ENCODE data around the gene NIBAN1. TPM values are rescaled to one million over a fixed set of nuclear protein-coding genes. Genes with fewer than 3 reads are reported as not detected.

NIBAN1 gene
- total and polyA plus RNA-seq, 2 of the 8 experiments (the other 6 are each of a cell fraction or from before 2014, with no cell fraction given) = 5.7 to 15.2 TPM

DNA sequence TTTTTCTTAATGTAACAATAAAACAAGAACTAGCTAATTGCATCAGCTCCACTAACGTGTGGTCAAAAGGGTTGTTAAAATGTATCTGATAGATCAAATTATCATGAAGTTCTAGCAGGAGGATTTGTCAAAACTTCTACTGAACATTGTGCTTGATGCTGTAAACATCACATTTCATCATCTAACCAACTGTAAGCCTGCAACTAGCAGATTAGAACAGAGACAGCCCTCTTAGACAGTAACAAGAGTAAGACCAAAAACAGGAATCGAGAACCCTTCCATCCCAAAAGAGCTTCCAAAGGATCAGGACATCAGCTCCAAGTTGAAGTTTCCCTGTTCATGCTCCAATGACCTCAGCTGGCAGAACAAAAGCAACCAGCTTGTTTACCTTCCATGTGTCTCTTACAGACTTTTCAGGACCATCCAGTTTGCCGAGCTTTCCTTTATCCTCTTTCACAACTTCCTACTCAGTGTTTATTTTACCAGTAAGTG, 44.6 kb downstream of the NIBAN1 start:
- no peak overlapping the region for H3K56ac ChIP-seq (replicated peaks; ENCODE audit: insufficient read length, low read depth, low read length)
- no peaks in the 10 kb centered on the region for H3K36me3 ChIP-seq (ENCODE audit: control insufficient read depth in 2 of 4, insufficient read depth in 4 of 4, low read length in 3 of 4)
- H2BK120ac ChIP-seq (replicated peaks; ENCODE audit: low read depth, low read length) = no peak overlapping the region
- no peak overlapping the region for H3K4ac ChIP-seq (replicated peaks; ENCODE audit: insufficient read length, low read depth, low read length)
- FAIRE-seq (no peak), DNase-seq (ENCODE audit: low read depth in 1 of 2, low spot score in 2 of 2) (no peak)
- WGBS, 2 experiments (ENCODE audit: extremely low coverage in 1 of 2, insufficient coverage in 1 of 2, insufficient read length in 1 of 2, insufficient replicate concordance in 2 of 2, low coverage in 1 of 2, low lambda C conversion rate in 2 of 2, missing lambda C conversion rate in 1 of 2) = 89% methylated on average over 3 of the region's 3 CpGs; no CpG with 5 or more reads in 1 of the 2 experiments
- no peaks in the 10 kb centered on the region for H4K20me1 ChIP-seq (replicated peaks in 1 of 2; ENCODE audit: control insufficient read depth in 1 of 2, insufficient read depth in 2 of 2, low read length in 2 of 2)
- no peak overlapping the region for H4K5ac ChIP-seq (ENCODE audit: insufficient read length, low read depth, low read length)
- H3K27me3 ChIP-seq (replicated peaks in 1 of 4; ENCODE audit: control insufficient read depth in 3 of 4, extremely low read depth in 1 of 4, insufficient read depth in 3 of 4, low read length in 3 of 4) = no peaks in the 10 kb centered on the region
- POLR2A ChIA-PET (ENCODE audit: partially characterized antibody) = no interaction called here
- no peak overlapping the region for H3K4me3 ChIP-seq (ENCODE audit: extremely low read depth in 1 of 4, insufficient read depth in 2 of 4, low read depth in 3 of 4, low read length in 4 of 4)
- H2BK5ac ChIP-seq (ENCODE audit: low read depth, low read length) = no peak overlapping the region
- no peak overlapping the region for H2BK20ac ChIP-seq (ENCODE audit: low read length)
- H3K9me3 ChIP-seq (ENCODE audit: insufficient read depth in 2 of 2, low read depth in 1 of 2, low read length in 1 of 2) = no peaks in the 10 kb centered on the region
- TF ChIP-seq TEAD4 (IDR thresholded peaks at IDR 0.05; ENCODE audit: low read depth, low read length) (no peak), CHD2 (IDR thresholded peaks at IDR 0.05; ENCODE audit: low read length) (no peak), SP4 (IDR thresholded peaks at IDR 0.05; ENCODE audit: low read length) (no peak), POLR2A (IDR thresholded peaks at IDR 0.05; ENCODE audit: control extremely low read depth in 1 of 2, low read depth in 2 of 2, low read length in 2 of 2) (no peak), BACH1 (IDR thresholded peaks at IDR 0.05; ENCODE audit: low read length) (no peak), SUZ12 (IDR thresholded peaks at IDR 0.05; ENCODE audit: low read length) (no peak), HDAC2 (IDR thresholded peaks at IDR 0.05; ENCODE audit: borderline replicate concordance in 1 of 2, low read depth in 2 of 2, low read length in 2 of 2) (no peak), RAD21 (IDR thresholded peaks at IDR 0.05 in 1 of 2, conservative IDR thresholded peaks at IDR 0.05 in 1 of 2; ENCODE audit: low read depth in 2 of 2, low read length in 2 of 2) (no peak), YY1 (IDR thresholded peaks at IDR 0.05; ENCODE audit: low read depth, low read length) (no peak), RFX5 (IDR thresholded peaks at IDR 0.05; ENCODE audit: borderline replicate concordance, low read depth, low read length) (no peak)
- CTCF ChIA-PET (ENCODE audit: partially characterized antibody) = interaction anchor here (0.6 kb wide), 1 partner anchor 99 kb away, joined by 3 read pairs; no protein-coding TSS in a partner anchor
- H2AK5ac ChIP-seq (ENCODE audit: low read depth, low read length) = no peak overlapping the region
- H2AFZ ChIP-seq (ENCODE audit: low read length) = no peak overlapping the region
- no peaks in the 10 kb centered on the region for H3K79me1 ChIP-seq (ENCODE audit: low read depth, low read length)
- H2BK12ac ChIP-seq (ENCODE audit: low read depth, low read length) = no peak overlapping the region
- no peaks in the 10 kb centered on the region for H3K4me1 ChIP-seq (replicated peaks in 1 of 4; ENCODE audit: control insufficient read depth in 3 of 4, insufficient read depth in 4 of 4, low read length in 3 of 4)
- no peak overlapping the region for H3K23ac ChIP-seq (ENCODE audit: insufficient read length)
- H3K18ac ChIP-seq (ENCODE audit: extremely low read depth, low read length) = no peak overlapping the region
- no peak overlapping the region for H3K4me2 ChIP-seq (ENCODE audit: insufficient read depth in 1 of 2, low read depth in 2 of 2, low read length in 2 of 2)
- H3K79me2 ChIP-seq (ENCODE audit: control insufficient read depth in 1 of 2, insufficient read depth in 2 of 2, low read length in 2 of 2) = no peaks in the 10 kb centered on the region
- no peak overlapping the region for H3K14ac ChIP-seq (ENCODE audit: insufficient read length)
- no peak overlapping the region for H4K91ac ChIP-seq (replicated peaks; ENCODE audit: insufficient read length, low read length)
- no peak overlapping the region for H3K27ac ChIP-seq (ENCODE audit: low read depth, low read length)
- H2BK15ac ChIP-seq (ENCODE audit: low read length) = no peak overlapping the region
- no peaks in the 10 kb centered on the region for H3K23me2 ChIP-seq (ENCODE audit: low read depth, low read length)
- no peak overlapping the region for H3K9ac ChIP-seq (replicated peaks in 1 of 4; ENCODE audit: extremely low read depth in 1 of 4, low read depth in 3 of 4, low read length in 3 of 4)
- no peak overlapping the region for H4K8ac ChIP-seq (ENCODE audit: extremely low read depth, insufficient read depth, low read length)
